ENCODE results near the gene IQSEC1. TPM values are rescaled to one million over a fixed set of nuclear protein-coding genes. Genes with fewer than 3 reads are reported as not detected.

The IQSEC1 gene
- polyA plus RNA-seq, 3 donors, result 17.7 to 61.7 (median 30.3) TPM

DNA sequence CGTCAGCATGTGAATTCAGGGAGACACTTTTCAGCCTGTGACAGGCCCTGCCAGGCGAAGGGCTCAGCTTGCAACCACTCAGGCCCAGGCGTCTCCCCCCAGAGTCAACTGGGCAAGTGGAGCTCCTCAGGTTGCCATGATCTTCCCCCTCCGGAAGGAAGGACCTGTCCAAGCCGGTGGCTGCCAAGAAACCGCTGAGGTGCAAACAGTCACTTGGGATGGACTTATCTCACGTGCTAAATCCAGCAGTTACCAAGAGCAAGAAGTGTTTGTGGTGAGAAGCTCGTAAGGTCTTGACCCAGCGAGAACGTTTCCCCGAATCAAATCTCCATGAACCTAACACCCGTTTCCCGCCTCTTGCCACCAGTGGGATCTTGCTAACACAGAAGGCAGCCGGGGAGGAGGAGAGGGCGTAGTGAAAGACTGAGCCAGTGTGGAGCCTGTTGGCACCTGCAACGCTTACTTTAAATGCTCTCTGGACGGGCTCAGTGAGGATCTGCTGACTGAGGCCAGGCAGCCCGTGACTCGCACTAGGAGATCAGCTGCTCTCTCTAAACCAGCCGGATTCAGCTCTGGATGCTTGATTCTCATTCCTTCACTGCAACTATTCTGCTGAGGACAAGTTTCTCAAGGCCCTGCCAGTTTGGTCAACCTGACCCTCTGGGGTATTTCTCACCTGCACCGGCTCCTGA, 39.0 kb downstream of the IQSEC1 start:
- TF ChIP-seq, protein P1, sequence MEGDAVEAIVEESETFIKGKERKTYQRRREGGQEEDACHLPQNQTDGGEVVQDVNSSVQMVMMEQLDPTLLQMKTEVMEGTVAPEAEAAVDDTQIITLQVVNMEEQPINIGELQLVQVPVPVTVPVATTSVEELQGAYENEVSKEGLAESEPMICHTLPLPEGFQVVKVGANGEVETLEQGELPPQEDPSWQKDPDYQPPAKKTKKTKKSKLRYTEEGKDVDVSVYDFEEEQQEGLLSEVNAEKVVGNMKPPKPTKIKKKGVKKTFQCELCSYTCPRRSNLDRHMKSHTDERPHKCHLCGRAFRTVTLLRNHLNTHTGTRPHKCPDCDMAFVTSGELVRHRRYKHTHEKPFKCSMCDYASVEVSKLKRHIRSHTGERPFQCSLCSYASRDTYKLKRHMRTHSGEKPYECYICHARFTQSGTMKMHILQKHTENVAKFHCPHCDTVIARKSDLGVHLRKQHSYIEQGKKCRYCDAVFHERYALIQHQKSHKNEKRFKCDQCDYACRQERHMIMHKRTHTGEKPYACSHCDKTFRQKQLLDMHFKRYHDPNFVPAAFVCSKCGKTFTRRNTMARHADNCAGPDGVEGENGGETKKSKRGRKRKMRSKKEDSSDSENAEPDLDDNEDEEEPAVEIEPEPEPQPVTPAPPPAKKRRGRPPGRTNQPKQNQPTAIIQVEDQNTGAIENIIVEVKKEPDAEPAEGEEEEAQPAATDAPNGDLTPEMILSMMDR (IDR thresholded peaks at IDR 0.05), result no peak
- no peaks in the 10 kb centered on the region for H3K27me3 ChIP-seq (ENCODE audit: control insufficient read depth in 2 of 2, insufficient read depth in 2 of 2, low read length in 2 of 2)
- peaks cover 1 to 8% (median 8%) of the 10 kb centered on the region in 3 donors for H3K27me3 Mint-ChIP-seq (ENCODE audit: low read depth in 3 of 3)
- intact Hi-C loops (cut with micrococcal nuclease), result no loop called here
- no peak overlapping the region for H3K4me2 ChIP-seq (replicated peaks; ENCODE audit: extremely low read depth, low read length, poor library complexity, severe bottlenecking)
- no peaks in the 10 kb centered on the region for H3K4me1 ChIP-seq (ENCODE audit: control insufficient read depth in 1 of 2, insufficient read depth in 2 of 2, low read length in 2 of 2)
- H4K20me1 ChIP-seq (ENCODE audit: insufficient read depth, low read length), result no peaks in the 10 kb centered on the region
- DNase-seq, result no peak
- WGBS (ENCODE audit: insufficient coverage), result 97% methylated on average over 19 of the region's 21 CpGs
- H3K27ac ChIP-seq (ENCODE audit: low read depth in 1 of 2, low read length in 2 of 2), result no peak overlapping the region
- peaks cover 2% of the 10 kb centered on the region for H3K4me1 Mint-ChIP-seq
- H3K4me3 ChIP-seq (replicated peaks in 1 of 3; ENCODE audit: low read depth in 2 of 3, low read length in 3 of 3), result no peak overlapping the region
- no peak overlapping the region for H3K4me3 Mint-ChIP-seq
- H3K9ac ChIP-seq (ENCODE audit: insufficient read depth, low read length, poor library complexity, severe bottlenecking), result no peak overlapping the region
- peaks cover 0 to 5% (median 0%) of the 10 kb centered on the region in 7 donors for H3K9me3 Mint-ChIP-seq
- no peaks in the 10 kb centered on the region for H3K36me3 Mint-ChIP-seq
- no peaks in the 10 kb centered on the region for H3K9me3 ChIP-seq (replicated peaks in 1 of 2; ENCODE audit: control insufficient read depth in 1 of 2, insufficient read depth in 1 of 2, low read length in 2 of 2)
- no peaks in the 10 kb centered on the region for H3K79me2 ChIP-seq (ENCODE audit: insufficient read depth, low read length)
- H3K36me3 ChIP-seq (replicated peaks in 1 of 2; ENCODE audit: control insufficient read depth in 1 of 2, insufficient read depth in 2 of 2, low read length in 2 of 2), result no peaks in the 10 kb centered on the region
- H3K27ac Mint-ChIP-seq, result no peak overlapping the region
- H2AFZ ChIP-seq (ENCODE audit: insufficient read depth, low read depth, low read length, poor library complexity, severe bottlenecking), result no peak overlapping the region

DNA sequence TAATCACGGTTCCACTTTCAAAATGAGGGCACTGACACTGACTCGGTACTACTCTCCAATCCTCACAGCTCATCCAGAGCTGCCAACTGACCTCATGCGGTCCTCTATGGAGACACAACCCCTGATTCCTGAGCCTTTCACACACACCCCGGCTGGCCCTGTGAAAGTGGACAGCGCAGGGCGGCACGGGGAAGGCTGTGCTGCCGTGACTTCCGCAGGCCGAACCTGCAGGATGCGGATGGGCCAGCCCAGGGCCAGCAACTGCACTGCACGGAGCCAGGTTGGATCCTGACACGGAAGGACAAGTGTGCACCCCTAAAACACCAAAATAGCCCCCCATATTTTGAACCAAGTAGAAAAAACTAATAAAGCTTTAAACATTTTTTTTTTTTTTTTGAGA, 41.0 kb downstream of the IQSEC1 start:
- Histone ChIP-seq H3K9ac (ENCODE audit: insufficient read depth, low read length, poor library complexity, severe bottlenecking) (no peak overlapping the region), H3K4me2 (replicated peaks; ENCODE audit: extremely low read depth, low read length, poor library complexity, severe bottlenecking) (no peak overlapping the region), H3K27me3 (ENCODE audit: control insufficient read depth in 2 of 2, insufficient read depth in 2 of 2, low read length in 2 of 2) (no peaks in the 10 kb centered on the region), H3K4me1 (ENCODE audit: control insufficient read depth in 1 of 2, insufficient read depth in 2 of 2, low read length in 2 of 2) (no peaks in the 10 kb centered on the region), H3K4me3 (replicated peaks in 1 of 3; ENCODE audit: low read depth in 2 of 3, low read length in 3 of 3) (no peak overlapping the region), H3K27ac (ENCODE audit: low read depth in 1 of 2, low read length in 2 of 2) (no peak overlapping the region), H4K20me1 (ENCODE audit: insufficient read depth, low read length) (no peaks in the 10 kb centered on the region), H3K9me3 (replicated peaks in 1 of 2; ENCODE audit: control insufficient read depth in 1 of 2, insufficient read depth in 1 of 2, low read length in 2 of 2) (no peaks in the 10 kb centered on the region), H2AFZ (ENCODE audit: insufficient read depth, low read depth, low read length, poor library complexity, severe bottlenecking) (no peak overlapping the region), H3K79me2 (ENCODE audit: insufficient read depth, low read length) (no peaks in the 10 kb centered on the region), H3K36me3 (replicated peaks in 1 of 2; ENCODE audit: control insufficient read depth in 1 of 2, insufficient read depth in 2 of 2, low read length in 2 of 2) (no peaks in the 10 kb centered on the region)
- DNase-seq, result no peak
- peaks cover 5 to 8% (median 7%) of the 10 kb centered on the region in 3 donors for H3K27me3 Mint-ChIP-seq (ENCODE audit: low read depth in 3 of 3)
- intact Hi-C loops (cut with micrococcal nuclease), result no loop called here
- peaks cover 0 to 5% (median 0%) of the 10 kb centered on the region in 7 donors for H3K9me3 Mint-ChIP-seq
- no peaks in the 10 kb centered on the region for H3K4me1 Mint-ChIP-seq
- peak overlapping the region in 1 of 7 donors; percentile 32 for H3K27ac Mint-ChIP-seq
- H3K4me3 Mint-ChIP-seq, result no peak overlapping the region
- WGBS (ENCODE audit: insufficient coverage), result 96% methylated on average over 13 of the region's 13 CpGs
- H3K36me3 Mint-ChIP-seq, result no peaks in the 10 kb centered on the region
- TF ChIP-seq, protein P1 (IDR thresholded peaks at IDR 0.05), result no peak
